Measurements from ENCODE around the gene IL1A.

IL1A gene

DNA sequence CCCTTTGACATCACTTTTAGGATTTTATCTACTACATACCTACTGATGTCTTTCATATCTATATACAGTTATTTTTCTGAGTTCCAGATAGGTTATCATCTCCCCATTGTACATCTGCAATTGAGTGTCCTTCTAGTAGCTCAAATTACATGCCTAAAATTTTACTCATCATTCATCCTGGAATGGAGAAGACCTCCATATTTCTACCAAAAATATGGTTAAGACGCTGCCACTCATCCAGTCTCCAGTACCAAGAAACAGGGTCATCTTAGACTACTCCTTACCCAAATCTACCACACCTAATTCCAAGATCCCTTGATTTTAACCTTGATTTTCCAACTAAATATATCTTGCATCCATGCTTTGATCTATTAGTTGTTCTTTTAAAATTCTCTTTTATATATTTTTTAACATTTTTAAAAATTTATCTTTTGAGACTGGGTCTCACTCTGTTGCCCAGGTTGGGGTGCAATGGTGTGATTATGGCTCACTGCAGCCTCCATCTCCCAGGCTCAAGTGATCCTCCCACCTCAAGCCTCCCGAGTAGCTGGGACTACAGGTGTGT is 11.3 kb downstream of the IL1A start:
- ChIA-PET POLR2A (ENCODE audit: low non-redundant PET) (interaction anchor here (0.6 to 1.0 kb wide), 2 partner anchors 11 to 171 kb away, joined by 3 to 5 read pairs; no protein-coding TSS in a partner anchor), CTCF (interaction anchor here (0.5 to 1.2 kb wide), 4 partner anchors 58 to 884 kb away, joined by 3 to 5 read pairs (median 4); no protein-coding TSS in a partner anchor)
- H3K27ac ChIP-seq: peak overlapping the region; percentile 43; the same call in 1 of the 2 replicates
- DNase-seq (ENCODE audit: low spot score): no peak
- TF ChIP-seq, protein P1, sequence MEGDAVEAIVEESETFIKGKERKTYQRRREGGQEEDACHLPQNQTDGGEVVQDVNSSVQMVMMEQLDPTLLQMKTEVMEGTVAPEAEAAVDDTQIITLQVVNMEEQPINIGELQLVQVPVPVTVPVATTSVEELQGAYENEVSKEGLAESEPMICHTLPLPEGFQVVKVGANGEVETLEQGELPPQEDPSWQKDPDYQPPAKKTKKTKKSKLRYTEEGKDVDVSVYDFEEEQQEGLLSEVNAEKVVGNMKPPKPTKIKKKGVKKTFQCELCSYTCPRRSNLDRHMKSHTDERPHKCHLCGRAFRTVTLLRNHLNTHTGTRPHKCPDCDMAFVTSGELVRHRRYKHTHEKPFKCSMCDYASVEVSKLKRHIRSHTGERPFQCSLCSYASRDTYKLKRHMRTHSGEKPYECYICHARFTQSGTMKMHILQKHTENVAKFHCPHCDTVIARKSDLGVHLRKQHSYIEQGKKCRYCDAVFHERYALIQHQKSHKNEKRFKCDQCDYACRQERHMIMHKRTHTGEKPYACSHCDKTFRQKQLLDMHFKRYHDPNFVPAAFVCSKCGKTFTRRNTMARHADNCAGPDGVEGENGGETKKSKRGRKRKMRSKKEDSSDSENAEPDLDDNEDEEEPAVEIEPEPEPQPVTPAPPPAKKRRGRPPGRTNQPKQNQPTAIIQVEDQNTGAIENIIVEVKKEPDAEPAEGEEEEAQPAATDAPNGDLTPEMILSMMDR (conservative IDR thresholded peaks at IDR 0.05; ENCODE audit: low read depth): no peak

DNA sequence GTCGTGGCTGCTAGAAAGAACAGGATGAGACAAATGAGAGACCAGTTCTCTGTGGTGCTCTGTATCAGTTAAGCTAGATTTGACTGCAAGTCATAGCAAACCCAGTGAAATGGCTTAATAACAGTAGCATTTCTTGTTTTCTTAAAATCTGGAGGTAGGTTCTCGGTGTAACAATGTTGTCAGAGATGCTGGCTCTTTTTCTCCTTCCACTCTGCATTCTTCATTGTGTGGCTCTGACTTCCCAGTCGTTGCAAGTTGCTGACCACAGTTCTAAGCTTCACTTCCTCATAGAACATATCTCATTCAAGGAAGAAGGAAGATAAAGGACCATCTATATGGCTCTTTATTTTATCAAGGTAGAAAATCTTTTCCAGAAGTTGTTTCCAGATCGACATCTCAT is 12.0 kb downstream of the IL1A start:
- TF ChIP-seq, protein P1 (conservative IDR thresholded peaks at IDR 0.05; ENCODE audit: low read depth): no peak
- no peak for DNase-seq (ENCODE audit: low spot score)
- ChIA-PET POLR2A (ENCODE audit: low non-redundant PET) (no interaction called here), CTCF (interaction anchor here (0.5 to 1.0 kb wide), 4 partner anchors 58 to 883 kb away, joined by 3 to 5 read pairs (median 4); no protein-coding TSS in a partner anchor)
- H3K27ac ChIP-seq: no peak overlapping the region

DNA sequence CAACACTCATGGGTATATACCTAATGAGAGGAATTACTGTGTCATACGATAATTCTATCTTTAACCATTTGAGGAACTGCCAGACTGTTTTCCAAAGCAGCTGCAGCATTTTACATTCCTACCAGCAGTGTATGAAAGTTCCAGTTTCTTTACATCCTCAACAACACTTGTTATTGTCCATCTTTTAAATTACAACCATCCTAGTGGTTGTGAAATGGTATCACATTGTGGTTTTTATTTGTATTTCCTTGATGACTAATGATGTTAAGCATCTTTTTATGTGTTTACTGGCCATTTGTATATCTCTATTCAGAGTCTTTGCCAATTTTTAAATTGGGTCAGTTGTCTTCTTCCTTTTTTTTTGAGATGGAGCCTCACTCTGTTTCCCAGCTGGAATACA is 15.9 kb downstream of the IL1A start:
- H3K27ac ChIP-seq: no peak overlapping the region
- no peak for DNase-seq (ENCODE audit: low spot score)
- TF ChIP-seq, protein P1 (conservative IDR thresholded peaks at IDR 0.05; ENCODE audit: low read depth): no peak
- CTCF ChIA-PET: interaction anchor here (1.0 kb wide), 2 partner anchors 117 to 173 kb away, joined by 3 read pairs; no protein-coding TSS in a partner anchor
- POLR2A ChIA-PET (ENCODE audit: low non-redundant PET): no interaction called here

DNA sequence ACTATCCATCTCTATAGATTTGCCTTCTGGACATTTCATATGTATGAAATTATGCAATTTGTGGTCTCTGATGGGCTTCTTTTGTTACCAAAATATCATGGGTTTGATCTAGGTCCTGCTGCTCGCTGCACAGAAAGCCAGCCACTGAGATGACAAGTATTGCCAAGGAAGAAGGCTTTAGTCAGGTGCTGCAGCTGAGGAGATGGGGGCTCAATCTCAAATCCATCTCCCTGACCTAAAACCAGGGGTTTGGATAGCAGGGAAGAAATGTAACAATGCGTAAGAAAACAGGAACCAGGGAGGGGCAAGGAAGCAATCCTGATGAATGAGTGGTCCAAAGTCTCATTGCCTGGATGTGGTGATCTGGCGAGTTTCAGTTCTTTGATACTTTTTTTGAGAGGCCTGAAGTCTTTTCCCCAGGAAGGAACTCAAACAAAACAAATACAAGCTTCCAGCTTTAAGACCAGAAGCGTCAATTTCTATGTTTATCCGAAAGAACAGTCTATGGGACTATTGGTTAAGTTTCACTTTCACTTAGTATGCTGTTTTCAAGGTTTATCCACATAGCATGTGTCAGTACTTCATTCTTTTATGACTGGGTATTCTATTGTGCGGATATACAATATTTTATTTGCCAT is 16.5 kb downstream of the IL1A start:
- TF ChIP-seq, protein P1 (conservative IDR thresholded peaks at IDR 0.05; ENCODE audit: low read depth): no peak
- ChIA-PET CTCF (interaction anchor here (1.0 kb wide), 1 partner anchor 174 kb away, joined by 3 read pairs; no protein-coding TSS in a partner anchor), POLR2A (ENCODE audit: low non-redundant PET) (no interaction called here)
- DNase-seq (ENCODE audit: low spot score): no peak
- H3K27ac ChIP-seq: no peak overlapping the region

DNA sequence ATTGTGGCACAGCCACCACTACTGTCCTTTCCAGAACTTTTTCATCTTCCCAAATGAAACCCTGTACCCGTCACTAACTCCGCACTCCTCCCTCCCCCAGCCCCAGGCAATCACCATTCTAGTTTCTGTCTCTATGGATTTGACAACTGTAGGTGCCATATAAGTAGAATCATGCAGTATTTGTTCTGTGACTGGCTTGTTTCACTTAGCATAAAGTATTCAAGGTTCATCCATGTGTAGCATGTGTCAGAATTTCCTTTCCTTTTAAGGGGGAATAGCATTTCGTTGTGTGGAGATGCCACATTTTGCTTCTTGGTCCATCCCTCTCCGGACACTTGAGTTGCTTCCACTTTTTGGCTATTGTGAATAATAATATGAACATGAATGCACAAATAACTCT is 19.0 kb downstream of the IL1A start:
- peak overlapping the region; percentile 94 for H3K27ac ChIP-seq
- CTCF ChIA-PET: interaction anchor here (0.5 to 0.6 kb wide), 2 partner anchors 39 to 90 kb away, joined by 3 read pairs; no protein-coding TSS in a partner anchor

More for the DNA sequence above, 19.0 kb downstream of the IL1A start:
- no peak for DNase-seq (ENCODE audit: low spot score)
- POLR2A ChIA-PET (ENCODE audit: low non-redundant PET): interaction anchor here (0.6 kb wide), 1 partner anchor 112 kb away, joined by 4 read pairs; no protein-coding TSS in a partner anchor
- TF ChIP-seq, protein P1 (conservative IDR thresholded peaks at IDR 0.05; ENCODE audit: low read depth): no peak
